ENCODE measurements around the gene SPARCL1. TPM values are rescaled to one million over a fixed set of nuclear protein-coding genes. Genes with fewer than 3 reads are reported as not detected.

The SPARCL1 gene
- total and polyA plus RNA-seq, 2 donors (not counting 3 experiments of a cell fraction or from before 2014, with no cell fraction given) = not detected

GRCh38 chr4:87527431-87528220 lies 1.6 kb downstream of the SPARCL1 start:
- FAIRE-seq = no peak
- no peaks in the 10 kb centered on the region for H3K36me3 ChIP-seq (ENCODE audit: control insufficient read depth in 2 of 2, extremely low read depth in 1 of 2, insufficient read depth in 2 of 2, low read length in 2 of 2)
- peaks cover 0 to 5% of the 10 kb centered on the region in 2 experiments for H3K27me3 ChIP-seq (ENCODE audit: control insufficient read depth in 2 of 2, insufficient read depth in 2 of 2, low read length in 2 of 2)
- H3K9me1 ChIP-seq (replicated peaks; ENCODE audit: control insufficient read depth, extremely low read depth, insufficient read depth, low read length) = no peaks in the 10 kb centered on the region
- H3K9ac ChIP-seq (replicated peaks; ENCODE audit: extremely low read depth, insufficient read depth, low read length) = no peak overlapping the region
- no peaks in the 10 kb centered on the region for H3K79me2 ChIP-seq (ENCODE audit: control insufficient read depth, insufficient read depth, low read length)
- H3K4me1 ChIP-seq (ENCODE audit: control insufficient read depth, extremely low read depth, insufficient read depth, low read length) = no peaks in the 10 kb centered on the region
- H3K4me3 ChIP-seq (replicated peaks in 1 of 3; ENCODE audit: insufficient read depth in 1 of 3, low read depth in 1 of 3, low read length in 3 of 3) = no peak overlapping the region
- no peaks in the 10 kb centered on the region for H4K20me1 ChIP-seq (replicated peaks; ENCODE audit: control insufficient read depth, extremely low read depth, insufficient read depth, low read length)
- POLR2A ChIA-PET = no interaction called here
- CTCF ChIA-PET = interaction anchor here (1.4 to 2.5 kb wide), 2 partner anchors 9 to 16 kb away, joined by 3 to 8 read pairs; no protein-coding TSS in a partner anchor
- DNase-seq (ENCODE audit: low read depth, low spot score) = no peak
- no peak overlapping the region for H3K27ac ChIP-seq (ENCODE audit: insufficient read depth, low read depth, low read length)
- dilution Hi-C loops (cut with MboI; ENCODE audit: extremely low pct_ligation_motif_present, low sequenced_read_pairs) (no loop called here), intact Hi-C loops (cut with micrococcal nuclease) (no loop called here)
- BruUV-seq (replicated peaks) = no TSS peak
- H2AFZ ChIP-seq (ENCODE audit: low read depth, low read length) = no peak overlapping the region
- H3K4me2 ChIP-seq (ENCODE audit: insufficient read depth, low read length) = no peak overlapping the region
- H3K9me3 ChIP-seq (replicated peaks; ENCODE audit: control insufficient read depth, insufficient read depth, low read length) = no peaks in the 10 kb centered on the region
- no peak for TF ChIP-seq MYC (IDR thresholded peaks at IDR 0.05; ENCODE audit: low read depth, low read length)
- TF ChIP-seq POLR2AphosphoS5 (IDR thresholded peaks at IDR 0.05; ENCODE audit: insufficient read depth, low read depth, low read length) = no peak
- TF ChIP-seq CTCF (IDR thresholded peaks at IDR 0.05; ENCODE audit: extremely low read depth in 1 of 2, insufficient read depth in 1 of 2, low read depth in 1 of 2, low read length in 2 of 2) = no peak
- no peak for TF ChIP-seq MAX (IDR thresholded peaks at IDR 0.05; ENCODE audit: insufficient read depth, insufficient read length)
- TF ChIP-seq EZH2 (IDR thresholded peaks at IDR 0.05; ENCODE audit: borderline replicate concordance, low read depth, low read length, severe bottlenecking) = no peak
- TF ChIP-seq JUN (IDR thresholded peaks at IDR 0.05; ENCODE audit: borderline replicate concordance, insufficient read depth, insufficient read length, low read depth) = no peak
- no peak for TF ChIP-seq FOS (IDR thresholded peaks at IDR 0.05; ENCODE audit: borderline replicate concordance, insufficient read depth, low read length)
- no peak for TF ChIP-seq GATA2 (IDR thresholded peaks at IDR 0.05; ENCODE audit: insufficient read depth, insufficient read length, low read depth, low read length)
- TF ChIP-seq POLR2A (IDR thresholded peaks at IDR 0.05; ENCODE audit: low read depth, low read length) = no peak

Measured in endothelial cell of umbilical vein (primary cell).